Measurements from ENCODE around the gene CRB3. TPM values are rescaled to one million over a fixed set of nuclear protein-coding genes. Genes with fewer than 3 reads are reported as not detected.
"Not testable (repeated sequence)": the region's sequence is repeated elsewhere in the genome, so short reads cannot be mapped to it uniquely, and the experiment has no call there.

The CRB3 gene
- total RNA-seq (2014; rRNA removed; shearing (Covaris generic); ENCODE audit: low replicate concordance) = 22.0 and 34.7 TPM in 2 replicates

GRCh38 chr19:6464070-6464873, at the start of gene CRB3:
TSS of gene CRB3 (plus strand) at chr19:6464271. CDS start at chr19:6464702, 431 bp downstream.
- in situ Hi-C loops (cut with HindIII; ENCODE audit: low pct_unique_long_range_greater_than_20kb, low sequenced_read_pairs) = no loop called here

GRCh38 chr19:6414793-6415590, 49.1 kb upstream of the CRB3 start:
- in situ Hi-C loops (cut with HindIII; ENCODE audit: low pct_unique_long_range_greater_than_20kb, low sequenced_read_pairs) = no loop called here
- DNase-seq (ENCODE audit: low read depth) = no peak

More at GRCh38 chr19:6464070-6464873, at the start of gene CRB3:
- DNase-seq (ENCODE audit: low read depth) = peak; percentile 44

GRCh38 chr19:6415591-6416190, 48.4 kb upstream of the CRB3 start:
- in situ Hi-C loops (cut with HindIII; ENCODE audit: low pct_unique_long_range_greater_than_20kb, low sequenced_read_pairs) = no loop called here

GRCh38 chr19:6416658-6417405, 47.2 kb upstream of the CRB3 start:
- no peak for DNase-seq (ENCODE audit: low read depth)
- in situ Hi-C loops (cut with HindIII; ENCODE audit: low pct_unique_long_range_greater_than_20kb, low sequenced_read_pairs) = no loop called here

More at GRCh38 chr19:6415591-6416190, 48.4 kb upstream of the CRB3 start:
- no peak for DNase-seq (ENCODE audit: low read depth)

GRCh38 chr19:6417713-6418561, 46.1 kb upstream of the CRB3 start:
- in situ Hi-C loops (cut with HindIII; ENCODE audit: low pct_unique_long_range_greater_than_20kb, low sequenced_read_pairs) = no loop called here
- peak; percentile 13 for DNase-seq (ENCODE audit: low read depth)

GRCh38 chr19:6418562-6418932, 45.5 kb upstream of the CRB3 start:
- in situ Hi-C loops (cut with HindIII; ENCODE audit: low pct_unique_long_range_greater_than_20kb, low sequenced_read_pairs) = no loop called here
- no peak for DNase-seq (ENCODE audit: low read depth)

GRCh38 chr19:6421075-6422014, 42.7 kb upstream of the CRB3 start:
- DNase-seq (ENCODE audit: low read depth) = no peak
- in situ Hi-C loops (cut with HindIII; ENCODE audit: low pct_unique_long_range_greater_than_20kb, low sequenced_read_pairs) = no loop called here

GRCh38 chr19:6423499-6424194, 40.4 kb upstream of the CRB3 start:
- DNase-seq (ENCODE audit: low read depth) = peak; percentile 18

GRCh38 chr19:6424195-6424938, 39.7 kb upstream of the CRB3 start, which contains the start of gene KHSRP:
TSS of gene KHSRP (minus strand) at chr19:6424811. CDS start at chr19:6424701, 110 bp downstream.
- in situ Hi-C loops (cut with HindIII; ENCODE audit: low pct_unique_long_range_greater_than_20kb, low sequenced_read_pairs) = no loop called here
- DNase-seq (ENCODE audit: low read depth) = no peak

More at GRCh38 chr19:6423499-6424194, 40.4 kb upstream of the CRB3 start:
- in situ Hi-C loops (cut with HindIII; ENCODE audit: low pct_unique_long_range_greater_than_20kb, low sequenced_read_pairs) = no loop called here

- in situ Hi-C loops (cut with HindIII; ENCODE audit: low pct_unique_long_range_greater_than_20kb, low sequenced_read_pairs) = no loop called here
- DNase-seq (ENCODE audit: low read depth) = peak; percentile 99
These were observed 38.9 kb upstream of the CRB3 start for GRCh38 chr19:6424939-6425731.

- DNase-seq (ENCODE audit: low read depth) = no peak
These were observed 38.1 kb upstream of the CRB3 start for GRCh38 chr19:6425732-6426620.

GRCh38 chr19:6427131-6427530, 36.9 kb upstream of the CRB3 start:
- in situ Hi-C loops (cut with HindIII; ENCODE audit: low pct_unique_long_range_greater_than_20kb, low sequenced_read_pairs) = no loop called here
- no peak for DNase-seq (ENCODE audit: low read depth)

More at GRCh38 chr19:6425732-6426620, 38.1 kb upstream of the CRB3 start:
- in situ Hi-C loops (cut with HindIII; ENCODE audit: low pct_unique_long_range_greater_than_20kb, low sequenced_read_pairs) = no loop called here

- in situ Hi-C loops (cut with HindIII; ENCODE audit: low pct_unique_long_range_greater_than_20kb, low sequenced_read_pairs); DNase-seq (ENCODE audit: low read depth): not testable (repeated sequence)
These were observed 35.2 kb upstream of the CRB3 start for GRCh38 chr19:6428692-6429418.
